WTC11 (cell line): Measurements from ENCODE around the gene EVA1A. TPM values are rescaled to one million over a fixed set of nuclear protein-coding genes. Genes with fewer than 3 reads are reported as not detected.
A peak's percentile ranks its signal among the peaks of the same experiment; 100 is the strongest.

Source experiments
- ATAC-seq: fragments of 200-7000 bp; cut with Tn5 transposase; 2 replicates; pipeline ENCODE4 v1.10.0; 2021; ENCODE audit warnings: mild to moderate bottlenecking, moderate library complexity
- Bru-seq: library from RNA; stranded (reverse); fragments of 400-500 nt; gene quantifications from one replicate; lab custom pipeline; 2021; lab: Mats Ljungman, UMichigan
- CTCF ChIA-PET: fragments of 300-600 bp; sonication (Branson Sonifier 250); formaldehyde crosslinking; loops from one replicate; lab custom pipeline; 2021; ENCODE audit warnings: antibody characterized with exemption; lab: Charles Lee
- POLR2A ChIA-PET: fragments of 350-600 bp; sonication (Branson Sonifier 250); formaldehyde crosslinking; loops from one replicate; lab custom pipeline; 2021; ENCODE audit warnings: antibody characterized with exemption; lab: Charles Lee
- DNase-seq: peaks from one replicate; pipeline ENCODE4 v3.0.0; 2021; ENCODE audit warnings: low spot score
- H3K27ac Mint-ChIP-seq: 2 replicates; pipeline ENCODE4 v1.8.0; 2021; ENCODE audit warnings: mixed read lengths
- H3K27me3 Mint-ChIP-seq: 2 replicates; pipeline ENCODE4 v1.8.0; 2021; ENCODE audit warnings: low read depth, mild to moderate bottlenecking, moderate library complexity, mixed read lengths
- H3K36me3 Mint-ChIP-seq: 2 replicates; pipeline ENCODE4 v1.8.0; 2021; ENCODE audit warnings: mixed read lengths
- H3K4me1 Mint-ChIP-seq: 2 replicates; pipeline ENCODE4 v1.8.0; 2022; ENCODE audit warnings: mixed read lengths
- H3K4me3 Mint-ChIP-seq: 2 replicates; pipeline ENCODE4 v1.8.0; 2021; ENCODE audit warnings: mild to moderate bottlenecking, moderate library complexity, mixed read lengths
- H3K9me3 Mint-ChIP-seq: 2 replicates; pipeline ENCODE4 v1.8.0; 2021; ENCODE audit warnings: mixed read lengths
- CBFB ChIP-seq: sonication (generic); formaldehyde crosslinking; IDR thresholded peaks from 2 replicates; pipeline ENCODE4 v1.8.1; 2022; ENCODE audit warnings: mild to moderate bottlenecking, low read depth, missing genetic modification reagents
- ELF4 ChIP-seq: sonication (generic); formaldehyde crosslinking; IDR thresholded peaks from 2 replicates; pipeline ENCODE4 v1.8.1; 2022; ENCODE audit warnings: low read depth, mild to moderate bottlenecking, moderate library complexity, missing genetic modification reagents
- FOXK1 ChIP-seq: sonication (generic); formaldehyde crosslinking; IDR thresholded peaks from 2 replicates; pipeline ENCODE4 v1.8.0; 2022; ENCODE audit warnings: mild to moderate bottlenecking, moderate library complexity, missing genetic modification reagents
- FOXP4 ChIP-seq: sonication (generic); formaldehyde crosslinking; IDR thresholded peaks from 2 replicates; pipeline ENCODE4 v1.8.0; 2022; ENCODE audit warnings: mild to moderate bottlenecking, missing genetic modification reagents
- GABPB1 ChIP-seq: sonication (generic); formaldehyde crosslinking; IDR thresholded peaks from 2 replicates; pipeline ENCODE4 v1.8.1; 2023; ENCODE audit warnings: mild to moderate bottlenecking, missing genetic modification reagents
- IRF1 ChIP-seq: sonication (generic); formaldehyde crosslinking; IDR thresholded peaks from 2 replicates; pipeline ENCODE4 v1.8.0; 2023; ENCODE audit warnings: missing genetic modification reagents
- JUN ChIP-seq: sonication (generic); formaldehyde crosslinking; IDR thresholded peaks from 2 replicates; pipeline ENCODE4 v1.8.0; 2023; ENCODE audit warnings: mild to moderate bottlenecking, missing genetic modification reagents
- NR3C1 ChIP-seq: sonication (generic); formaldehyde crosslinking; conservative IDR thresholded peaks from 2 replicates; pipeline ENCODE4 v1.8.1; 2023; ENCODE audit warnings: low read depth, mild to moderate bottlenecking, missing genetic modification reagents
- SOX15 ChIP-seq: fragments of 250-450 bp; sonication (Bioruptor Pico); IDR thresholded peaks from 2 replicates; pipeline ENCODE4 v1.9.0; 2021; ENCODE audit warnings: mild to moderate bottlenecking
- TCF7 ChIP-seq: sonication (generic); formaldehyde crosslinking; IDR thresholded peaks from 2 replicates; pipeline ENCODE4 v1.8.0; 2022; ENCODE audit warnings: mild to moderate bottlenecking, low read depth, missing genetic modification reagents, moderate library complexity
- USF1 ChIP-seq: sonication (generic); formaldehyde crosslinking; IDR thresholded peaks from 2 replicates; pipeline ENCODE4 v1.8.0; 2022; ENCODE audit warnings: mild to moderate bottlenecking, missing genetic modification reagents
- ZBTB21 ChIP-seq: sonication (generic); formaldehyde crosslinking; IDR thresholded peaks from 2 replicates; pipeline ENCODE4 v1.8.1; 2023; ENCODE audit warnings: mild to moderate bottlenecking, missing genetic modification reagents, borderline replicate concordance
- ZNF121 ChIP-seq: sonication (generic); formaldehyde crosslinking; IDR thresholded peaks from 2 replicates; pipeline ENCODE4 v1.8.0; 2023; ENCODE audit warnings: missing genetic modification reagents
- ZNF232 ChIP-seq: sonication (generic); formaldehyde crosslinking; IDR thresholded peaks from 2 replicates; pipeline ENCODE4 v1.8.0; 2022; ENCODE audit warnings: mild to moderate bottlenecking, missing genetic modification reagents
- long read RNA-seq, 3 experiments: library from RNA in 1 of 3; library from capped mRNA in 1 of 3; library from polyadenylated mRNA in 1 of 3; unstranded in 2 of 3; stranded (forward) in 1 of 3; transcript quantifications; one replicate each; pipeline ENCODE4 v2.0.0, GENCODE V29; 2021
- total RNA-seq: library from RNA; stranded (reverse); gene quantifications from 3 replicates; pipeline ENCODE4 v1.2.3, GENCODE V29; 2021
- TF ChIP-seq, protein P1 (sequence below): sonication (generic); formaldehyde crosslinking; IDR thresholded peaks from 2 replicates; pipeline ENCODE4 v1.8.1; 2022; ENCODE audit warnings: mild to moderate bottlenecking, missing genetic modification reagents, moderate library complexity, borderline replicate concordance
- TF ChIP-seq, protein P2 (sequence below): sonication (generic); formaldehyde crosslinking; IDR thresholded peaks from 2 replicates; pipeline ENCODE4 v1.8.1; 2022; ENCODE audit warnings: missing genetic modification reagents, borderline replicate concordance
- TF ChIP-seq, protein P3 (sequence below): sonication (generic); formaldehyde crosslinking; IDR thresholded peaks from 2 replicates; pipeline ENCODE4 v1.8.0; 2022; ENCODE audit warnings: missing genetic modification reagents

Gene EVA1A
- total RNA-seq (3.2 to 4.1 TPM (median 3.3 TPM) in 3 replicates), Bru-seq, nascent RNA (percentile 45 among the genes with signal in this experiment)
- long read RNA-seq, experiment 1, partial matches to known transcripts: 0 of 5 reads
- long read RNA-seq, experiment 1, other reads (novel, unspliced or antisense): 5 of 5 reads
- long read RNA-seq, experiment 2, partial matches to known transcripts: 0 of 3 reads
- long read RNA-seq, experiment 2, other reads (novel, unspliced or antisense): 3 of 3 reads
- long read RNA-seq, experiment 3, partial matches to known transcripts: 0 of 6 reads
- long read RNA-seq, experiment 3, other reads (novel, unspliced or antisense): 4 of 6 reads

DNA sequence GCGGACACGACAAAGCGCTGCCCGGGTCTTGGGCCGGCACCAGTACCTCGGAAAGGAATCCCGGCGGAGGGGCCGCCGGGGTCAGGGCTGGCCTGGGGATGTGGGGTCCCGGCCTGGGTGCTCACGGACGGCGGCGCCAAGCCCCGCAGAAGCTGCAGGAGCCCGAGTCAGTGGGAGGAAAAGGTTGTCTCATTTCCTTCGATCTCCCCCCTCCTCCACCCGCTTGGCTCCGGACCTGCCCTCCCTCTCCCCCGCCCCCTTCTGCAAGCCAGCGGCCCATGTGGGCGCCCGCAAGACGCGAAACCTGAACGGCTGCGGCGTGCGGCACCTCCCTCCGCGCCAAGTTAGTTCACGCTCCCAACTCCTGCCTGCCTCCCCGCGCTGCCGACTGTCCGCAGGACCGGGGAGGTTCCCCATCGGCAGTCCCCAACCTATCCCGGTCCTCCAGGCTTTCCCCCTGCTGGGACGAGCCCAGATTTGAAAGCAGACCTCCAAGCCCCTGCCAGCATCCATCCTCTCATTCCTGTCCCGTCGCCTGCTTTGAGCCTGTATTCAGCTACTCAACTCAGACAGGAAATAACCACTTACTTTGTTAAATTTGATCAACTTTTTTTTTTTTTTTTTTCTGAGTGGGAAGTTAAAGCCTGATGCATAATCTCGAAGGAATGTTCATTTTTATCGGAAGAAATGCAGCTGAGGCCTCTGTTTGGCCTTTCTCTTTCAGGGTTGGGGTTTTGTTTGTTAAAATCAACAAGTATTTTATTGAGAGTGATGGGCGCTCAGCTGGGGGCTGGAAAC, at the start of gene EVA1A:
TSS of gene EVA1A (minus strand) at position 172 of the 798 bp plus-strand sequence. CDS start 42,799 bp downstream, outside the sequence.
- ChIA-PET POLR2A (interaction anchor here (0.7 to 1.3 kb wide), 2 partner anchors 13 to 44 kb away, joined by 4 to 5 read pairs; no protein-coding TSS in a partner anchor), CTCF (interaction anchor here (0.6 to 2.9 kb wide), 11 partner anchors 9 to 635 kb away, joined by 3 to 22 read pairs (median 5); no protein-coding TSS in a partner anchor)
- Mint-ChIP-seq H3K4me1 (peaks cover 40% of the 10 kb centered on the region), H3K36me3 (no peaks in the 10 kb centered on the region), H3K4me3 (peak within 1 kb of the TSS; percentile 97), H3K27ac (peak within 1 kb of the TSS; percentile 48; the same call in 1 of the 2 replicates), H3K27me3 (peaks cover 29% of the 10 kb centered on the region), H3K9me3 (no peaks in the 10 kb centered on the region)
- DNase-seq (peak; percentile 73), ATAC-seq (peak; percentile 65)
- TF ChIP-seq GABPB1 (CRISPR knock-in tag): peak; percentile 52; the same call in 1 of the 2 replicates
- TF ChIP-seq ZBTB21 (CRISPR knock-in tag): 0 out of 2 replicates have a peak, but pooled peaks have one; percentile 32
- 0 out of 2 replicates have a peak, but pooled peaks have one; percentile 18 for TF ChIP-seq FOXK1
- TF ChIP-seq CBFB: peak; percentile 90; the same call in 1 of the 2 replicates
- TF ChIP-seq TCF7 (CRISPR knock-in tag): no peak
- 0 out of 2 replicates have a peak, but pooled peaks have one; percentile 31 for TF ChIP-seq FOXP4 (CRISPR knock-in tag)
- TF ChIP-seq NR3C1 (CRISPR knock-in tag): no peak
- TF ChIP-seq ZNF232 (CRISPR knock-in tag): 0 out of 2 replicates have a peak, but pooled peaks have one; percentile 29

DNA sequence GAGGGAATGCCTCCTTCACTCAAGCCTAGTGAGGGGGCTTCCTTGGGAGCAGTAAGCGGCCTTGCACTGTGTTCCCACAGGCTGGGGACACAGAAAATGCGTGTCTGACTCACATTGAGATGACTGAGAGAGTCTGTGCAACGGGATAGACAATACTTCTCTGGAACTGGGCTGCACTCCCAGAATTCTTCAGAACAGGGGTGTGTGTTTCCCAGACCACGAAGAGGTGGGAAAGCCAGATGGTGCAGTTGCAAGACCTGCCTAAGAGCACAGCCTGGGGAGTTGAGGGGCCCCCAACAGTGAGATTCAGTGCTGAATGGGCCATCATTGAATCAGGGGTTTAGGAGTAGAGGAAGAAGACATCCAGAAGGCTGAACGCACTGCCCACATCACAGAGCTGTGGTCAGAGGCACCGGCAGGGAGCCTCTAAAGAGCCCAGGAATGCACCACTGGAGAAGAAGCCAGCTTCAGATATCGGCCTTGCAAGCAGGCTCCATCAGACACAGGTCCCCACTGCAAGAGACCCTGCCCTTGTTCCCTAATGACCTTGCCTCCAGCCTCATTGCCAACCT, 49.3 kb upstream of the EVA1A start:
- H3K9me3 Mint-ChIP-seq: peaks cover 9% of the 10 kb centered on the region
- TF ChIP-seq ZNF121 (CRISPR knock-in tag): no peak
- TF ChIP-seq SOX15: no peak
- TF ChIP-seq USF1 (CRISPR knock-in tag): no peak
- TF ChIP-seq, protein P1, sequence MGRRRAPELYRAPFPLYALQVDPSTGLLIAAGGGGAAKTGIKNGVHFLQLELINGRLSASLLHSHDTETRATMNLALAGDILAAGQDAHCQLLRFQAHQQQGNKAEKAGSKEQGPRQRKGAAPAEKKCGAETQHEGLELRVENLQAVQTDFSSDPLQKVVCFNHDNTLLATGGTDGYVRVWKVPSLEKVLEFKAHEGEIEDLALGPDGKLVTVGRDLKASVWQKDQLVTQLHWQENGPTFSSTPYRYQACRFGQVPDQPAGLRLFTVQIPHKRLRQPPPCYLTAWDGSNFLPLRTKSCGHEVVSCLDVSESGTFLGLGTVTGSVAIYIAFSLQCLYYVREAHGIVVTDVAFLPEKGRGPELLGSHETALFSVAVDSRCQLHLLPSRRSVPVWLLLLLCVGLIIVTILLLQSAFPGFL (CRISPR knock-in tag): no peak
- TF ChIP-seq ELF4 (CRISPR knock-in tag): no peak
- no peak for TF ChIP-seq IRF1 (CRISPR knock-in tag)
- TF ChIP-seq, protein P2, sequence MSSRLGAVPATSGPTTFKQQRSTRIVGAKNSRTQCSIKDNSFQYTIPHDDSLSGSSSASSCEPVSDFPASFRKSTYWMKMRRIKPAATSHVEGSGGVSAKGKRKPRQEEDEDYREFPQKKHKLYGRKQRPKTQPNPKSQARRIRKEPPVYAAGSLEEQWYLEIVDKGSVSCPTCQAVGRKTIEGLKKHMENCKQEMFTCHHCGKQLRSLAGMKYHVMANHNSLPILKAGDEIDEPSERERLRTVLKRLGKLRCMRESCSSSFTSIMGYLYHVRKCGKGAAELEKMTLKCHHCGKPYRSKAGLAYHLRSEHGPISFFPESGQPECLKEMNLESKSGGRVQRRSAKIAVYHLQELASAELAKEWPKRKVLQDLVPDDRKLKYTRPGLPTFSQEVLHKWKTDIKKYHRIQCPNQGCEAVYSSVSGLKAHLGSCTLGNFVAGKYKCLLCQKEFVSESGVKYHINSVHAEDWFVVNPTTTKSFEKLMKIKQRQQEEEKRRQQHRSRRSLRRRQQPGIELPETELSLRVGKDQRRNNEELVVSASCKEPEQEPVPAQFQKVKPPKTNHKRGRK (CRISPR knock-in tag): no peak
- TF ChIP-seq JUN (CRISPR knock-in tag): no peak
- TF ChIP-seq, protein P3, sequence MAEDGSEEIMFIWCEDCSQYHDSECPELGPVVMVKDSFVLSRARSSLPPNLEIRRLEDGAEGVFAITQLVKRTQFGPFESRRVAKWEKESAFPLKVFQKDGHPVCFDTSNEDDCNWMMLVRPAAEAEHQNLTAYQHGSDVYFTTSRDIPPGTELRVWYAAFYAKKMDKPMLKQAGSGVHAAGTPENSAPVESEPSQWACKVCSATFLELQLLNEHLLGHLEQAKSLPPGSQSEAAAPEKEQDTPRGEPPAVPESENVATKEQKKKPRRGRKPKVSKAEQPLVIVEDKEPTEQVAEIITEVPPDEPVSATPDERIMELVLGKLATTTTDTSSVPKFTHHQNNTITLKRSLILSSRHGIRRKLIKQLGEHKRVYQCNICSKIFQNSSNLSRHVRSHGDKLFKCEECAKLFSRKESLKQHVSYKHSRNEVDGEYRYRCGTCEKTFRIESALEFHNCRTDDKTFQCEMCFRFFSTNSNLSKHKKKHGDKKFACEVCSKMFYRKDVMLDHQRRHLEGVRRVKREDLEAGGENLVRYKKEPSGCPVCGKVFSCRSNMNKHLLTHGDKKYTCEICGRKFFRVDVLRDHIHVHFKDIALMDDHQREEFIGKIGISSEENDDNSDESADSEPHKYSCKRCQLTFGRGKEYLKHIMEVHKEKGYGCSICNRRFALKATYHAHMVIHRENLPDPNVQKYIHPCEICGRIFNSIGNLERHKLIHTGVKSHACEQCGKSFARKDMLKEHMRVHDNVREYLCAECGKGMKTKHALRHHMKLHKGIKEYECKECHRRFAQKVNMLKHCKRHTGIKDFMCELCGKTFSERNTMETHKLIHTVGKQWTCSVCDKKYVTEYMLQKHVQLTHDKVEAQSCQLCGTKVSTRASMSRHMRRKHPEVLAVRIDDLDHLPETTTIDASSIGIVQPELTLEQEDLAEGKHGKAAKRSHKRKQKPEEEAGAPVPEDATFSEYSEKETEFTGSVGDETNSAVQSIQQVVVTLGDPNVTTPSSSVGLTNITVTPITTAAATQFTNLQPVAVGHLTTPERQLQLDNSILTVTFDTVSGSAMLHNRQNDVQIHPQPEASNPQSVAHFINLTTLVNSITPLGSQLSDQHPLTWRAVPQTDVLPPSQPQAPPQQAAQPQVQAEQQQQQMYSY (CRISPR knock-in tag): no peak
- H3K4me3 Mint-ChIP-seq: no peak overlapping the region
- ChIA-PET CTCF (interaction anchor here (0.8 to 3.4 kb wide), 7 partner anchors 18 to 690 kb away, joined by 3 to 55 read pairs (median 3); no protein-coding TSS in a partner anchor), POLR2A (no interaction called here)
- ATAC-seq: no peak
- peaks cover 13% of the 10 kb centered on the region for H3K4me1 Mint-ChIP-seq
- H3K27me3 Mint-ChIP-seq: peaks cover 16% of the 10 kb centered on the region
- no peaks in the 10 kb centered on the region for H3K36me3 Mint-ChIP-seq
- H3K27ac Mint-ChIP-seq: no peak overlapping the region
- DNase-seq: no peak
